GM06990 (cell line): ENCODE measurements around the gene RBM20.

Experiments
- DNase-seq: peaks from one replicate; pipeline ENCODE4 v3.0.0-alpha.2; 2011; ENCODE audit not compliant: insufficient read length; ENCODE audit errors: extremely low read depth
- H3K27me3 ChIP-seq: replicated peaks from 2 replicates; pipeline ENCODE4 v1.6.0; 2011; ENCODE audit warnings: low read length; ENCODE audit not compliant: control insufficient read depth, insufficient read depth
- H3K36me3 ChIP-seq: 2 replicates; pipeline ENCODE4 v1.5.1; 2011; ENCODE audit warnings: low read length; ENCODE audit not compliant: control insufficient read depth, insufficient read depth
- H3K4me3 ChIP-seq: replicated peaks from 2 replicates; pipeline ENCODE4 v1.5.1; 2011; ENCODE audit warnings: low read depth, mild to moderate bottlenecking, control low read depth, low read length
- CTCF ChIP-seq: IDR thresholded peaks from 2 replicates; pipeline ENCODE4 v1.5.1; 2011; ENCODE audit warnings: low read length, control low read depth, mild to moderate bottlenecking, inconsistent platforms; ENCODE audit not compliant: insufficient read depth, poor library complexity, severe bottlenecking

The RBM20 gene

GRCh38 chr10:110822712-110823311 lies 178.7 kb downstream of the RBM20 start:
- Histone ChIP-seq H3K36me3 (no peaks in the 10 kb centered on the region), H3K4me3 (no peak overlapping the region), H3K27me3 (no peaks in the 10 kb centered on the region)
- no peak for DNase-seq
- no peak for TF ChIP-seq CTCF

GRCh38 chr10:110824152-110824441 lies 180.0 kb downstream of the RBM20 start:
- no peak for TF ChIP-seq CTCF
- no peak for DNase-seq
- H3K36me3 ChIP-seq: no peaks in the 10 kb centered on the region
- H3K4me3 ChIP-seq: no peak overlapping the region
- H3K27me3 ChIP-seq: no peaks in the 10 kb centered on the region

GRCh38 chr10:110824660-110825059 lies 180.5 kb downstream of the RBM20 start:
- no peaks in the 10 kb centered on the region for H3K27me3 ChIP-seq
- no peak for TF ChIP-seq CTCF
- no peaks in the 10 kb centered on the region for H3K36me3 ChIP-seq
- H3K4me3 ChIP-seq: no peak overlapping the region
- no peak for DNase-seq

GRCh38 chr10:110825508-110825907 lies 181.4 kb downstream of the RBM20 start:
- no peak for DNase-seq
- Histone ChIP-seq H3K4me3 (no peak overlapping the region), H3K27me3 (no peaks in the 10 kb centered on the region), H3K36me3 (no peaks in the 10 kb centered on the region)
- TF ChIP-seq CTCF: no peak

- Histone ChIP-seq H3K36me3 (no peaks in the 10 kb centered on the region), H3K4me3 (no peak overlapping the region), H3K27me3 (no peaks in the 10 kb centered on the region)
- no peak for DNase-seq
- TF ChIP-seq CTCF: no peak
Observed at GRCh38 chr10:110827410-110827809, 183.3 kb downstream of the RBM20 start.

- H3K4me3 ChIP-seq: no peak overlapping the region
- no peaks in the 10 kb centered on the region for H3K36me3 ChIP-seq
- TF ChIP-seq CTCF: no peak
- no peaks in the 10 kb centered on the region for H3K27me3 ChIP-seq
- no peak for DNase-seq
Observed at GRCh38 chr10:110827875-110828274, 183.7 kb downstream of the RBM20 start.
